GM12874 (cell line): ENCODE results near the gene EXOC4.

Source experiments
- CTCF ChIP-seq: IDR thresholded peaks from 2 replicates; pipeline ENCODE4 v1.5.1; 2011; ENCODE audit warnings: low read depth, mild to moderate bottlenecking, control low read depth, low read length, moderate library complexity; ENCODE audit not compliant: insufficient read depth

The EXOC4 gene

DNA sequence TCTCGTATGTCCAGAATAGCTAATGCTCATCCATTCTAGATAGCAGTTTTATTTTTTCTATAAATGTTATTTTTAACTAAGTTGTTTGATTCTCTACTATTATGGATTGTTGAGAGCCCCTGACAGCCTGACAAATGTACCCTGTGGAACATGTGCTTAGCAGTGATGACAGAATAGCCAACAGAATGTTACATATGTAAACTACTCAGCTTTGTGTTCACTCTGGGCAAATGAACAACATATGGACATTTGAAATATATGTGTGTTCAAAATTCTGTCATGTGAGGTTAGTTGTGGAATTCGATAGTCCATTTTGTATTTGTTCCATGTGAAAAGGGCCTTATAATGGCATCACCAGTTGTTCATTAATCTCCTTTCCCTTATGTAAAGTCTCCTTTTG, 199.7 kb downstream of the EXOC4 start:
- TF ChIP-seq CTCF = no peak

GRCh38 chr7:133458688-133459087, 205.8 kb downstream of the EXOC4 start:
- no peak for TF ChIP-seq CTCF

- TF ChIP-seq CTCF = no peak
These were observed 208.5 kb downstream of the EXOC4 start for GRCh38 chr7:133461421-133461820.

GRCh38 chr7:133475655-133476054, 222.8 kb downstream of the EXOC4 start:
- no peak for TF ChIP-seq CTCF

GRCh38 chr7:133477791-133478190, 224.9 kb downstream of the EXOC4 start:
- TF ChIP-seq CTCF = no peak

DNA sequence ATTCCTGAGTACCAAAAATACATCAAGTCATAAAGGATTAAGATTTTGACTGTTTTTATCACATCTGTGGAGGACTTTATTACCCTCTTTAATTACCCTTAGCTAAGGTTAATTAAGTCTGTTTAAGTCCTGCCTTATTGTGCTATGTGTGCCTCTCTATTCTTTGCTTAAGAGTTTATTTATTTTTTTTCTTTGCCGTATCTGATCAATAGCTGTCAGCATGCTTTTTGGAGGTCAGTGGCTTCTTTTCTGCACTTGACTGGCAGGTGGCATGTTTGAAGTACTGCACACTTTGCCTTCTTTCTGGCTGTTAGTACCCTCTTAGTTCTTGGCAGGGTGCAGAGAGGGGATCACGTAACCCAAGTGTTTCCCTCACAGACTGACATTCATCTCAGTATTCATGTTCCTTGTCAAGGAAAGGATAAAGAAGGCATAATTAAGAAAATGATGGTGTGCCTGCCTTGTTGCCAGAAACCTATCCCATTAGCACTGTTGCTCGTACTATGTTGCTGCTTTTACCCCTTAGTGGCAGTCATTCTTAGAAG, 225.8 kb downstream of the EXOC4 start:
- no peak for TF ChIP-seq CTCF

- no peak for TF ChIP-seq CTCF
These were observed 226.7 kb downstream of the EXOC4 start for GRCh38 chr7:133479456-133480065.

DNA sequence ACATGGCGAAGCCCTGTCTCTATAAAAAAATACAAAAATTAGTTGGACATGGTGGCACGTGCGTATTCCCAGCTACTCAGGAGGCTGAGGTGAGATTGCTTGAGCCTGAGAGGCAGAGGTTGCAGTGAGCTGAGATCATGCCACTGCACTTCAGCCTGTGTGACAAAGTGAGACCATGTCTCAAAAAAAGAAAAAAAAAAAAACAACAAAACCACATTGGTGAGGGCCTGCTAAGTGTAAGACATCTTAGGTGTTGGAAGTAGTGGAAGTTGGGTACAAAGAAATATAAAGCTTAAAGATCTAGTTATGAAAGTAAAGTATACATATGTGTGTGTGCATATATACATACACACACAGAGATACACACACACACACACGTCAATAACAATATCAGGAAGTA, 228.0 kb downstream of the EXOC4 start:
- no peak for TF ChIP-seq CTCF
